ENCODE measurements around the gene AKAP5. TPM values are rescaled to one million over a fixed set of nuclear protein-coding genes. Genes with fewer than 3 reads are reported as not detected.

The AKAP5 gene
- total and polyA plus RNA-seq, 9 of the 15 experiments (the other 6 are each of a cell fraction or from before 2014, with no cell fraction given), result 0.06 to 0.94 (median 0.34) TPM

DNA sequence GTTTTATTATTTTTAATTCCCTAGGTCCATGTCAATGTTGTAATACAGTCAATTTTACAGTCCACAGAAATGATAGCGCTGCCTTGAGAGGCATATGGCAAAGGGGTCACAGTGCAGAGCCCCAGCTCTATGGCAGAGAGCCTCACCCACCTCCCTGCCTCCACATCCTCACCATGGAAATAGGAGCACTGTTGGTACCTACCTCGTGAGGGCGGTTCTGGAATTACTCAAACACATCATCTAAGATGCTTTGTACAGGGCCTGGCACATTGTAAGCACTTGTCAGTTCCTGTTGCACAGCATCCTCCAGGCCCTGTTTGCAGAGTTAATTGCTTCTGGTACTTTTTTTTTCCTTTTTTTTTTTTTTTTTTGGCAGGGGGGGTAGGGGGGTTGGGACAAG is 4.1 kb upstream of the AKAP5 start:
- ATAC-seq (no peak), DNase-seq (ENCODE audit: extremely low read depth in 1 of 4, low spot score in 3 of 4) (no peak), FAIRE-seq (no peak)
- no peaks in the 10 kb centered on the region for H3K9me3 ChIP-seq (replicated peaks; ENCODE audit: control insufficient read depth, insufficient read depth, low read depth, low read length)
- no peak overlapping the region for H3K4me3 ChIP-seq
- H3K4me1 ChIP-seq (replicated peaks in 1 of 2; ENCODE audit: control insufficient read depth in 2 of 2, insufficient read depth in 2 of 2, low read length in 2 of 2), result peaks cover 8 to 9% of the 10 kb centered on the region in 2 experiments; a peak in 4 of 5 replicates
- H3K27ac ChIP-seq (ENCODE audit: extremely low read depth, low read depth, low read length), result no peak overlapping the region
- H3K27me3 ChIP-seq (ENCODE audit: control insufficient read depth in 2 of 2, insufficient read depth in 2 of 2, low read length in 2 of 2), result no peaks in the 10 kb centered on the region
- no peak for TF ChIP-seq STAT5A (IDR thresholded peaks at IDR 0.05; ENCODE audit: borderline replicate concordance, low read length)
- TF ChIP-seq ZNF518B (CRISPR knock-in tag; IDR thresholded peaks at IDR 0.05), result no peak
- TF ChIP-seq KLF13 (tag; IDR thresholded peaks at IDR 0.05; ENCODE audit: borderline replicate concordance, low read depth), result no peak
- TF ChIP-seq ZFP1 (CRISPR knock-in tag; IDR thresholded peaks at IDR 0.05), result no peak
- TF ChIP-seq SAFB (IDR thresholded peaks at IDR 0.05; ENCODE audit: borderline replicate concordance, low read depth, low read length), result no peak
- no peak for TF ChIP-seq SMARCB1 (IDR thresholded peaks at IDR 0.05; ENCODE audit: insufficient read length, low read depth)
- TF ChIP-seq ETV5 (CRISPR knock-in tag; IDR thresholded peaks at IDR 0.05; ENCODE audit: low read depth), result no peak
- TF ChIP-seq POLR2A (conservative IDR thresholded peaks at IDR 0.05), result no peak
- TF ChIP-seq SP1 (CRISPR knock-in tag; IDR thresholded peaks at IDR 0.05), result no peak
- TF ChIP-seq NR1H2 (CRISPR knock-in tag; IDR thresholded peaks at IDR 0.05), result no peak
- TF ChIP-seq NR2F6 (CRISPR knock-in tag; IDR thresholded peaks at IDR 0.05), result no peak
- TF ChIP-seq ZNF407 (IDR thresholded peaks at IDR 0.05; ENCODE audit: low read depth), result no peak
- WGBS (ENCODE audit: insufficient coverage, low coverage, missing lambda C conversion rate), result 88% methylated on average over 3 of the region's 3 CpGs
- ChIA-PET POLR2A (interaction anchor here (1.1 kb wide), 1 partner anchor 8 kb away, joined by 4 read pairs; no protein-coding TSS in a partner anchor), CTCF (ENCODE audit: low intra/inter-chr PET ratio) (no interaction called here)
- no TSS peak for BruUV-seq (replicated peaks)
- intact Hi-C loops (cut with micrococcal nuclease), result no loop called here
- no peak overlapping the region for H3K4me2 ChIP-seq (ENCODE audit: insufficient read depth, low read length)
- in situ Hi-C loops (cut with MboI), result loop anchor here (10.0 kb wide), 1 partner anchor 116 kb away; no protein-coding TSS in a partner anchor
- H3K9ac ChIP-seq (ENCODE audit: insufficient read depth in 1 of 2, low read depth in 2 of 2, low read length in 2 of 2), result no peak overlapping the region
- H3K9me1 ChIP-seq (ENCODE audit: control insufficient read depth, insufficient read depth, low read length), result no peaks in the 10 kb centered on the region
- peaks cover 40% of the 10 kb centered on the region; the same call in 2 of the 3 replicates for H3K36me3 ChIP-seq (ENCODE audit: control insufficient read depth, insufficient read depth, low read length)
- no peak overlapping the region for H2AFZ ChIP-seq (ENCODE audit: low read depth, low read length)
- no peaks in the 10 kb centered on the region; the same call in 1 of the 2 replicates for H4K20me1 ChIP-seq (replicated peaks; ENCODE audit: control insufficient read depth, insufficient read depth, low read length)
- no peaks in the 10 kb centered on the region for H3K79me2 ChIP-seq (ENCODE audit: control insufficient read depth, insufficient read depth, low read length)

Data from K562 (cell line).